GM12801 (cell line): Measurements from ENCODE around the gene GSKIP.

Source experiments
- TF ChIP-seq, protein P1 (sequence below): IDR thresholded peaks from one replicate; pipeline ENCODE4 v1.5.1; 2011; ENCODE audit warnings: control low read depth; ENCODE audit not compliant: insufficient read length; ENCODE audit errors: extremely low read depth

Gene GSKIP

DNA sequence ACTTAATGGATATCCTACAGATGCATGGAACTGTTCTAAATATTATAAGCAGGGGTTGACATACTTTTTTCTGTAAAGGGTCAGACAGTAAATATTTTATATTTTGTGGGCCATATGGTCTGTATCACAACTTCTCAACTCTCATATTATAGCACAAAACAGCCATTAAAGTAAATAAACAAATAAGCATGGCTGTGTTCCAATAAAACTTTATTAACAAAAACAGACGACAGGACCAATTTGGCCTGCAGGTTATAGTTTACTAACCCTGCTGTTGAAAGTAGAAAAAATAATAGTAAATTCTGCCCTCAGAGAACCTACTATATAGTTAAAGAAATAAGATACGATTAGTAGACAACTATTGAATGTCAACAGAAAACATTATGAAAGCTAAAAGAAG lies 17.7 kb upstream of the GSKIP start:
- TF ChIP-seq, protein P1, sequence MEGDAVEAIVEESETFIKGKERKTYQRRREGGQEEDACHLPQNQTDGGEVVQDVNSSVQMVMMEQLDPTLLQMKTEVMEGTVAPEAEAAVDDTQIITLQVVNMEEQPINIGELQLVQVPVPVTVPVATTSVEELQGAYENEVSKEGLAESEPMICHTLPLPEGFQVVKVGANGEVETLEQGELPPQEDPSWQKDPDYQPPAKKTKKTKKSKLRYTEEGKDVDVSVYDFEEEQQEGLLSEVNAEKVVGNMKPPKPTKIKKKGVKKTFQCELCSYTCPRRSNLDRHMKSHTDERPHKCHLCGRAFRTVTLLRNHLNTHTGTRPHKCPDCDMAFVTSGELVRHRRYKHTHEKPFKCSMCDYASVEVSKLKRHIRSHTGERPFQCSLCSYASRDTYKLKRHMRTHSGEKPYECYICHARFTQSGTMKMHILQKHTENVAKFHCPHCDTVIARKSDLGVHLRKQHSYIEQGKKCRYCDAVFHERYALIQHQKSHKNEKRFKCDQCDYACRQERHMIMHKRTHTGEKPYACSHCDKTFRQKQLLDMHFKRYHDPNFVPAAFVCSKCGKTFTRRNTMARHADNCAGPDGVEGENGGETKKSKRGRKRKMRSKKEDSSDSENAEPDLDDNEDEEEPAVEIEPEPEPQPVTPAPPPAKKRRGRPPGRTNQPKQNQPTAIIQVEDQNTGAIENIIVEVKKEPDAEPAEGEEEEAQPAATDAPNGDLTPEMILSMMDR, result no peak

DNA sequence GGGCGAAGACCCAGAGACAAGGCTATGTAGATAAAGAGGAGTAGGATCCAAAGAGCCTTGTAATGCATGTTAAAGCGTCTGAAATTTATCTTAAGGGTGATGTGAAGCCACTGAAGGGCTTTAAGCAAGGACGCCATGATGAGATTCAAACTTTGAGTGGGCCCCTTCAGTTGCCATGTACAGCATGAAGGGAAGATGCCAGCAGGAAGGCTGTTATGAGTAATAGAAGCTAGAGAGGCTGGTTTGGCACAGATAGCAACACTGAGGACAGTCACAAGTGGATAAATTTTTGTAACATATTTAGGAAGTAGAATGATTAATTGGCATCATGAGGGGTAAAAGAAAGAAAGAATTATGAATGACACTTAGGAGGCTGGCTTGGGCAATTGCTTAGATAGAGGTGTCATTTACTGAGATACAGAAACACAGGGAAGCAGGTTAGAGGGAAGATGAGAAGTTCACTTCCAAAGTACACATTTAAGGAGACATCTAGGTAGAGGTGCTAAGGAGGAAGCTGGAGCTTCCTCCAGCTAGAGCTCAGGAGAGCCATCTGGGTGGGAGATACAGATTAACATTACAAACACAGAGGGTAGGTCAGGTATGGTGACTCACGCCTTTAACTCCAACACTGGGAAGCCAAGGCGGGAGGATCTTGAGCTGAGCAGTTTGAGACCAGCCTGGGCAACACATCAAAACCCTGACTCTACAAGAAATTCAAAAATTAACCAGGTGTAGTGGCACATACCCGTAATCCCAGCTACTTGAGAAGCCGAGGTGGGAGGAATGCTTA lies 13.8 kb upstream of the GSKIP start:
- TF ChIP-seq, protein P1, result no peak

DNA sequence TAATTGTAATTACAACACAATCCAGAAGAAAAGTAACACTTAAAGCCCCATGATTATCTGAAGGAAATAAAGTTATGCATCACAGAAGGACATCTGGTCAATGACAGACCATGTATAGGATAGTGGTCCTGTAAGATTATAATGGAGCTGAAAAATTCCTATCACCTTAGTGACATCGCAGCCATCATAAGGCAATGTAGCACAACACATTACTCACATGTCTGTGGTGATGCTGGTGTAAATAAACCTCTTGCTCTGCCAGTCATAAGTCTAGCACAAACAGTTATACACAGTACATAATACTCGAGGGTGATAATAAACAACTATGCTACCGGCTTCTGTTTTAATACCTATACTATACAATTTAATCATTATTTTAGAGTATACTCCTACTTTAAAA lies 11.3 kb upstream of the GSKIP start:
- TF ChIP-seq, protein P1, result no peak

DNA sequence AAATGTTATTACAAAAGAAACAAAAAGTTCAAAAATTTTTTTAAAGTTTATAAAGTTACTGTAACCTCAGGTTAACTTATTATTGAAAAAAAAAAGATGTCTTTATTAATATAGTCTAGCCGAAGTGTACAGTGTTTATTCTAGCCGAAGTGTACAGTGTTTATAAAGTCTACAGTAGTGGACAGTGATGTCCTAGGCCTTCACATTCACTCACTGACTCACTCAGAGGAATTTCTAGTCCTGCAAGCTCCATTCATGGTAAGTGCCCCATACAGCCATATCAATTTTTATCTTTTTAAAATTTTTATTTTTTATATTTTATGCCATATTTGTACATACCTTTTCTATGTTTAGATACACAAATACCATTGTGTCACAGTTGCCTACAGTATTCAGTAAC lies 10.6 kb upstream of the GSKIP start:
- TF ChIP-seq, protein P1, result no peak

DNA sequence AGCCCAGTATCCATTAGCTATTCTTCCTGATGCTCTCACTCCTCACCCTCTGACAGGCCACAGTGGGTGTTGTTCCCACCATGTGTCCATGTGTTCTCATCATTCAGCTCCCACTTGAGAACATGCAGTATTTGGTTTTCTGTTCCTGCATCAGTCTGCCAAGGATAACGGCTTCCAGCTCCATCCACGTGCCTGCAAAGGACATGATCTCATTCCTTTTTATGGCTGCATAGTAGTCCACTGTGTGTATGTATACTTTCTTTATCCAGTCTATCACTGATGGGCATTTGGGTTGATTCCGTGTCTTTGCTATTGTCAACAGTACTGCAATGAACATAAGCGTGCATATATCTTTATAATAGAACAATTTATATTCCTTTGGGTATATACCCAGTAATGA lies 9.1 kb upstream of the GSKIP start:
- TF ChIP-seq, protein P1, result no peak

DNA sequence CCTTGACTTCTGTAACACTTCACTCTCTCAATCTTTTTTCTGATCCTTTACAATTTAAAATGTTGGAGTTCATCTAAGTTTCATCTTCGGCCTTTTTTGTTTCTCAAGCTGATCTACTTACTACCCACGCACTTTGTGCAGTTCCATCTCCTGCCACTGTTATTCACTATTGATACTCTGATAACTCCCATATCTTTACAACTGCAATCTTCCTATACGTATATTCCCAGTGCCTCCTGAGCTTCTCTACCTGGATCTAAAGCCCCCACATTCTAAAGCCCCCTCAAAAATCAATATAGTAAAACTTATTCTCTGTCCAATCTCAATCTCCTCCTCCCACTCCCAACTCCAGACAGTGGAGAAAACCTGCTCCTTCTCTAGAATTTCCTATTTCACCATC lies 6.1 kb upstream of the GSKIP start:
- TF ChIP-seq, protein P1, result no peak

DNA sequence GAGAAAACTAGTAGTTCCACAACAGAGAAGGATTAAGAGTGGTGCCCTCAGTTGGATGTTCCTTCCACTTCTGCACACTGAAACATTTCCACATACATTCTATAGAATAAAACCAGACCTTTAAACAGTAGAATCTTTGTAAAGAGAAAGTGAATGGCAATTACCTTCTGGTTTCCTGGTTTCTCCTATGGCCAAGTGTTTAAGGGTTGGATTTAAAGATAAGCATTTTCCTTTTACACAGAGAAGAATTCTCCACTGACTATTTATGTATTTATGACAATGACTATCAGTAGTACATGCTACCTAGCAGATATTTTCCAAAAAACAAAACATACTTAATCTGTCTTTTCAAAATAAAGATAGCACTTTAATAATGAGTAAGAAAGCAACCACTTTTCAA lies 3.4 kb upstream of the GSKIP start:
- TF ChIP-seq, protein P1, result no peak
